ENCODE measurements around the gene LNPEP. TPM values are rescaled to one million over a fixed set of nuclear protein-coding genes. Genes with fewer than 3 reads are reported as not detected.
A peak's percentile ranks its signal among the peaks of the same experiment; 100 is the strongest.

Gene LNPEP
- total and polyA plus RNA-seq, 2 of the 13 experiments (the other 11 are each of a cell fraction or from before 2014, with no cell fraction given) = 8.0 to 16.9 TPM

DNA sequence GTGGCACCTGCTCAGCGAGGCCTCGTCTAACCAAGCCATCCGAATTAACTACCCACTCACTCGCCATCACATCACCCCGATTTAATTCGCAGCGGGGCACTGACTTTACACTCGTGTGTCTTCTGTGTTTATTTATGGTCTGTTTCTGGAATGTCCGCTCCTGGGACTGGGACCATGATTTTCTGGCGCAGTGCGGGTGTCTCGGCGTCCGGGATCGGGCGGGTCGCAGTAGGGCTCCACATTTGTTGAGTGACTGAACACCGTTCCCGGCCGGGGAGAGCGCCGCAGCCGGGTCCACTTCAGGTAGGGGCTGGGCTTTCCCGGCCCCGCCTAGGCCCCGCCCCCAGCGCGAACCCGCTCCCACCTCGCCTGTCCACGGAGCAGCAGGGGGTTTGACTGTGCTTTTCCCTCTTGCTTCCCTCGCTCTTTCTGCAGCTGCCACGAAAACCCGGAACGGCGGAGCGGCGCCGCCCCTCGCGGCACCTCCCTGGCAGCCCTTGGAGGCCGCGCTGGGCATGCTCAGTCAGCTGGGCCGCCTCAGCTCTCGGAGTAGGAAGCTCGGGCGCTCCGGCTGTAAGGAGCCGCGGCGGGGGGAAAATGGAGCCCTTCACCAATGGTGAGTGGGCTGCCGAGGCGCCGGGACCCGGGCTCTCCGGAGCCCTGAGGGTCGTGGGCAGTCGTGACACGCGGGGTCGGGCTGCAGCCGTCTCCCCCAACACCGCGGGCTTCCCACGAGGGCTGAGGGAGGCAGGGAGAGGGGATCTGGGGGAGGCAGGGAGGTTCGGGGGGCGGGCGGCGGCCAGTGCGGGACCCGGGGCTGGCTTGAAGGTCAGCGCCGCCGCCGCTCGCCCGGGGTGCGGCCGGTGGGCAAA lies at the start of gene LNPEP (continued):
- TF ChIP-seq, protein P1, sequence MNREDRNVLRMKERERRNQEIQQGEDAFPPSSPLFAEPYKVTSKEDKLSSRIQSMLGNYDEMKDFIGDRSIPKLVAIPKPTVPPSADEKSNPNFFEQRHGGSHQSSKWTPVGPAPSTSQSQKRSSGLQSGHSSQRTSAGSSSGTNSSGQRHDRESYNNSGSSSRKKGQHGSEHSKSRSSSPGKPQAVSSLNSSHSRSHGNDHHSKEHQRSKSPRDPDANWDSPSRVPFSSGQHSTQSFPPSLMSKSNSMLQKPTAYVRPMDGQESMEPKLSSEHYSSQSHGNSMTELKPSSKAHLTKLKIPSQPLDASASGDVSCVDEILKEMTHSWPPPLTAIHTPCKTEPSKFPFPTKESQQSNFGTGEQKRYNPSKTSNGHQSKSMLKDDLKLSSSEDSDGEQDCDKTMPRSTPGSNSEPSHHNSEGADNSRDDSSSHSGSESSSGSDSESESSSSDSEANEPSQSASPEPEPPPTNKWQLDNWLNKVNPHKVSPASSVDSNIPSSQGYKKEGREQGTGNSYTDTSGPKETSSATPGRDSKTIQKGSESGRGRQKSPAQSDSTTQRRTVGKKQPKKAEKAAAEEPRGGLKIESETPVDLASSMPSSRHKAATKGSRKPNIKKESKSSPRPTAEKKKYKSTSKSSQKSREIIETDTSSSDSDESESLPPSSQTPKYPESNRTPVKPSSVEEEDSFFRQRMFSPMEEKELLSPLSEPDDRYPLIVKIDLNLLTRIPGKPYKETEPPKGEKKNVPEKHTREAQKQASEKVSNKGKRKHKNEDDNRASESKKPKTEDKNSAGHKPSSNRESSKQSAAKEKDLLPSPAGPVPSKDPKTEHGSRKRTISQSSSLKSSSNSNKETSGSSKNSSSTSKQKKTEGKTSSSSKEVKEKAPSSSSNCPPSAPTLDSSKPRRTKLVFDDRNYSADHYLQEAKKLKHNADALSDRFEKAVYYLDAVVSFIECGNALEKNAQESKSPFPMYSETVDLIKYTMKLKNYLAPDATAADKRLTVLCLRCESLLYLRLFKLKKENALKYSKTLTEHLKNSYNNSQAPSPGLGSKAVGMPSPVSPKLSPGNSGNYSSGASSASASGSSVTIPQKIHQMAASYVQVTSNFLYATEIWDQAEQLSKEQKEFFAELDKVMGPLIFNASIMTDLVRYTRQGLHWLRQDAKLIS (CRISPR knock-in tag; IDR thresholded peaks at IDR 0.05) = no peak
- TF ChIP-seq HHEX (CRISPR knock-in tag; IDR thresholded peaks at IDR 0.05) (no peak), ZNF749 (CRISPR knock-in tag; IDR thresholded peaks at IDR 0.05; ENCODE audit: borderline replicate concordance) (peak; percentile 53; the same call in 1 of the 2 replicates), ZZZ3 (CRISPR knock-in tag; IDR thresholded peaks at IDR 0.05; ENCODE audit: borderline replicate concordance) (0 out of 2 replicates have a peak, but pooled peaks have one; percentile 35), KDM1A (CRISPR knock-in tag; IDR thresholded peaks at IDR 0.05) (peak; percentile 74), ZNF850 (CRISPR knock-in tag; conservative IDR thresholded peaks at IDR 0.05) (peak; percentile 87; the same call in 1 of the 2 replicates), ZNF234 (CRISPR knock-in tag; conservative IDR thresholded peaks at IDR 0.05) (peak; percentile 86; the same call in 1 of the 2 replicates), STAG1 (CRISPR knock-in tag; IDR thresholded peaks at IDR 0.05) (no peak), ZNF614 (CRISPR knock-in tag; IDR thresholded peaks at IDR 0.05; ENCODE audit: borderline replicate concordance) (peak; percentile 57; the same call in 1 of the 2 replicates), ZNF678 (CRISPR knock-in tag; IDR thresholded peaks at IDR 0.05) (no peak), SYNCRIP (IDR thresholded peaks at IDR 0.05; ENCODE audit: insufficient read depth, low read depth, low read length) (no peak), ZNF7 (CRISPR knock-in tag; IDR thresholded peaks at IDR 0.05) (no peak)
- TF ChIP-seq, protein P2, sequence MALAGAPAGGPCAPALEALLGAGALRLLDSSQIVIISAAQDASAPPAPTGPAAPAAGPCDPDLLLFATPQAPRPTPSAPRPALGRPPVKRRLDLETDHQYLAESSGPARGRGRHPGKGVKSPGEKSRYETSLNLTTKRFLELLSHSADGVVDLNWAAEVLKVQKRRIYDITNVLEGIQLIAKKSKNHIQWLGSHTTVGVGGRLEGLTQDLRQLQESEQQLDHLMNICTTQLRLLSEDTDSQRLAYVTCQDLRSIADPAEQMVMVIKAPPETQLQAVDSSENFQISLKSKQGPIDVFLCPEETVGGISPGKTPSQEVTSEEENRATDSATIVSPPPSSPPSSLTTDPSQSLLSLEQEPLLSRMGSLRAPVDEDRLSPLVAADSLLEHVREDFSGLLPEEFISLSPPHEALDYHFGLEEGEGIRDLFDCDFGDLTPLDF (CRISPR knock-in tag; IDR thresholded peaks at IDR 0.05) = peak; percentile 61; the same call in 1 of the 2 replicates
- TF ChIP-seq, protein P3, sequence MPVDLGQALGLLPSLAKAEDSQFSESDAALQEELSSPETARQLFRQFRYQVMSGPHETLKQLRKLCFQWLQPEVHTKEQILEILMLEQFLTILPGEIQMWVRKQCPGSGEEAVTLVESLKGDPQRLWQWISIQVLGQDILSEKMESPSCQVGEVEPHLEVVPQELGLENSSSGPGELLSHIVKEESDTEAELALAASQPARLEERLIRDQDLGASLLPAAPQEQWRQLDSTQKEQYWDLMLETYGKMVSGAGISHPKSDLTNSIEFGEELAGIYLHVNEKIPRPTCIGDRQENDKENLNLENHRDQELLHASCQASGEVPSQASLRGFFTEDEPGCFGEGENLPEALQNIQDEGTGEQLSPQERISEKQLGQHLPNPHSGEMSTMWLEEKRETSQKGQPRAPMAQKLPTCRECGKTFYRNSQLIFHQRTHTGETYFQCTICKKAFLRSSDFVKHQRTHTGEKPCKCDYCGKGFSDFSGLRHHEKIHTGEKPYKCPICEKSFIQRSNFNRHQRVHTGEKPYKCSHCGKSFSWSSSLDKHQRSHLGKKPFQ (CRISPR knock-in tag; IDR thresholded peaks at IDR 0.05; ENCODE audit: insufficient replicate concordance) = no peak
- TF ChIP-seq, protein P4, sequence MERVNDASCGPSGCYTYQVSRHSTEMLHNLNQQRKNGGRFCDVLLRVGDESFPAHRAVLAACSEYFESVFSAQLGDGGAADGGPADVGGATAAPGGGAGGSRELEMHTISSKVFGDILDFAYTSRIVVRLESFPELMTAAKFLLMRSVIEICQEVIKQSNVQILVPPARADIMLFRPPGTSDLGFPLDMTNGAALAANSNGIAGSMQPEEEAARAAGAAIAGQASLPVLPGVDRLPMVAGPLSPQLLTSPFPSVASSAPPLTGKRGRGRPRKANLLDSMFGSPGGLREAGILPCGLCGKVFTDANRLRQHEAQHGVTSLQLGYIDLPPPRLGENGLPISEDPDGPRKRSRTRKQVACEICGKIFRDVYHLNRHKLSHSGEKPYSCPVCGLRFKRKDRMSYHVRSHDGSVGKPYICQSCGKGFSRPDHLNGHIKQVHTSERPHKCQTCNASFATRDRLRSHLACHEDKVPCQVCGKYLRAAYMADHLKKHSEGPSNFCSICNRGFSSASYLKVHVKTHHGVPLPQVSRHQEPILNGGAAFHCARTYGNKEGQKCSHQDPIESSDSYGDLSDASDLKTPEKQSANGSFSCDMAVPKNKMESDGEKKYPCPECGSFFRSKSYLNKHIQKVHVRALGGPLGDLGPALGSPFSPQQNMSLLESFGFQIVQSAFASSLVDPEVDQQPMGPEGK (CRISPR knock-in tag; IDR thresholded peaks at IDR 0.05) = peak; percentile 94
- TF ChIP-seq, protein P5, sequence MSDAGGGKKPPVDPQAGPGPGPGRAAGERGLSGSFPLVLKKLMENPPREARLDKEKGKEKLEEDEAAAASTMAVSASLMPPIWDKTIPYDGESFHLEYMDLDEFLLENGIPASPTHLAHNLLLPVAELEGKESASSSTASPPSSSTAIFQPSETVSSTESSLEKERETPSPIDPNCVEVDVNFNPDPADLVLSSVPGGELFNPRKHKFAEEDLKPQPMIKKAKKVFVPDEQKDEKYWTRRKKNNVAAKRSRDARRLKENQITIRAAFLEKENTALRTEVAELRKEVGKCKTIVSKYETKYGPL (CRISPR knock-in tag; IDR thresholded peaks at IDR 0.05) = no peak
- TF ChIP-seq, protein P6, sequence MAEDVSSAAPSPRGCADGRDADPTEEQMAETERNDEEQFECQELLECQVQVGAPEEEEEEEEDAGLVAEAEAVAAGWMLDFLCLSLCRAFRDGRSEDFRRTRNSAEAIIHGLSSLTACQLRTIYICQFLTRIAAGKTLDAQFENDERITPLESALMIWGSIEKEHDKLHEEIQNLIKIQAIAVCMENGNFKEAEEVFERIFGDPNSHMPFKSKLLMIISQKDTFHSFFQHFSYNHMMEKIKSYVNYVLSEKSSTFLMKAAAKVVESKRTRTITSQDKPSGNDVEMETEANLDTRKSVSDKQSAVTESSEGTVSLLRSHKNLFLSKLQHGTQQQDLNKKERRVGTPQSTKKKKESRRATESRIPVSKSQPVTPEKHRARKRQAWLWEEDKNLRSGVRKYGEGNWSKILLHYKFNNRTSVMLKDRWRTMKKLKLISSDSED (CRISPR knock-in tag; IDR thresholded peaks at IDR 0.05) = 0 out of 2 replicates have a peak, but pooled peaks have one; percentile 43

Data from HepG2 (cell line).